ENCODE results near the gene FAS. TPM values are rescaled to one million over a fixed set of nuclear protein-coding genes. Genes with fewer than 3 reads are reported as not detected.

FAS gene
- polyA plus RNA-seq, 1 of the 3 experiments (the other 2 are of a cell fraction), result 31.5 TPM

- 65% methylated on average over 3 of the region's 3 CpGs for WGBS (ENCODE audit: low lambda C conversion rate)
- Histone ChIP-seq H3K27me3 (ENCODE audit: insufficient read depth) (no peaks in the 10 kb centered on the region), H3K4me2 (no peak overlapping the region), H3K36me3 (replicated peaks in 1 of 2; ENCODE audit: control insufficient read depth in 1 of 2, insufficient read depth in 2 of 2, low read length in 1 of 2) (no peaks in the 10 kb centered on the region), H3K9ac (no peak overlapping the region), H3K27ac (ENCODE audit: low read depth in 2 of 2, low read length in 1 of 2) (no peak overlapping the region), H4K20me1 (ENCODE audit: insufficient read depth) (no peaks in the 10 kb centered on the region), H2AFZ (ENCODE audit: low read depth) (no peak overlapping the region), H3F3A (replicated peaks; ENCODE audit: insufficient read depth) (no peaks in the 10 kb centered on the region), H3K9me3 (no peaks in the 10 kb centered on the region), H3K4me1 (ENCODE audit: control insufficient read depth in 1 of 2, insufficient read depth in 2 of 2, low read depth in 1 of 2, low read length in 1 of 2) (peaks cover 0 to 6% of the 10 kb centered on the region in 2 experiments; a peak in 1 of 4 replicates), H3K79me2 (ENCODE audit: insufficient read depth) (no peaks in the 10 kb centered on the region), H3K9me2 (no peaks in the 10 kb centered on the region), H3K4me3 (ENCODE audit: low read depth in 2 of 2, low read length in 1 of 2) (no peak overlapping the region)
- no peak for DNase-seq
- CTCF ChIA-PET, result no interaction called here
- TF ChIP-seq NRF1 (IDR thresholded peaks at IDR 0.05; ENCODE audit: low read depth, low read length) (no peak), TEAD4 (IDR thresholded peaks at IDR 0.05; ENCODE audit: borderline replicate concordance, insufficient read depth) (no peak), NFIC (IDR thresholded peaks at IDR 0.05; ENCODE audit: borderline replicate concordance) (no peak), SIN3A (IDR thresholded peaks at IDR 0.05; ENCODE audit: borderline replicate concordance, low read depth, low read length) (no peak), EZH2phosphoT487 (IDR thresholded peaks at IDR 0.05; ENCODE audit: borderline replicate concordance, low read depth) (no peak), GABPA (IDR thresholded peaks at IDR 0.05; ENCODE audit: low read depth) (no peak)
- POLR2A ChIA-PET, result no interaction called here
Observed at GRCh38 chr10:88966797-88967196, 23.8 kb upstream of the FAS start.

- H2AFZ ChIP-seq (ENCODE audit: low read depth), result no peak overlapping the region
- CTCF ChIA-PET, result interaction anchor here (1.5 to 2.8 kb wide), 3 partner anchors 12 to 19 kb away, joined by 3 to 14 read pairs (median 4); no protein-coding TSS in a partner anchor
- H3K79me2 ChIP-seq (ENCODE audit: insufficient read depth), result no peaks in the 10 kb centered on the region
- POLR2A ChIA-PET, result no interaction called here
- H3K27ac ChIP-seq (ENCODE audit: low read depth in 2 of 2, low read length in 1 of 2), result no peak overlapping the region
- no peaks in the 10 kb centered on the region for H3K36me3 ChIP-seq (replicated peaks in 1 of 2; ENCODE audit: control insufficient read depth in 1 of 2, insufficient read depth in 2 of 2, low read length in 1 of 2)
- H3K9me3 ChIP-seq, result no peaks in the 10 kb centered on the region
- DNase-seq, result no peak
- no peaks in the 10 kb centered on the region for H4K20me1 ChIP-seq (ENCODE audit: insufficient read depth)
- WGBS (ENCODE audit: low lambda C conversion rate), result 93% methylated on average over 2 of the region's 2 CpGs
- TF ChIP-seq FOSL2 (IDR thresholded peaks at IDR 0.05; ENCODE audit: borderline replicate concordance, low read depth) (no peak), TAF1 (IDR thresholded peaks at IDR 0.05; ENCODE audit: borderline replicate concordance, low read depth, low read length) (no peak), FOXM1 (IDR thresholded peaks at IDR 0.05; ENCODE audit: low read depth) (no peak), JUND (IDR thresholded peaks at IDR 0.05) (no peak), CHD2 (IDR thresholded peaks at IDR 0.05; ENCODE audit: low read length, partially characterized antibody) (no peak), SIN3A (IDR thresholded peaks at IDR 0.05; ENCODE audit: borderline replicate concordance, low read depth, low read length) (no peak), MAX (IDR thresholded peaks at IDR 0.05; ENCODE audit: low read depth) (no peak), EZH2phosphoT487 (IDR thresholded peaks at IDR 0.05; ENCODE audit: borderline replicate concordance, low read depth) (no peak), ZBTB33 (IDR thresholded peaks at IDR 0.05; ENCODE audit: borderline replicate concordance, low read depth) (no peak), MEF2A (IDR thresholded peaks at IDR 0.05; ENCODE audit: borderline replicate concordance, low read depth) (no peak), TEAD4 (IDR thresholded peaks at IDR 0.05; ENCODE audit: borderline replicate concordance, insufficient read depth) (no peak), NFIC (IDR thresholded peaks at IDR 0.05; ENCODE audit: borderline replicate concordance) (no peak), GATA2 (CRISPR knock-in tag; IDR thresholded peaks at IDR 0.05) (no peak)
- H3K9me2 ChIP-seq, result no peaks in the 10 kb centered on the region
- H3K4me2 ChIP-seq, result no peak overlapping the region
- H3K4me1 ChIP-seq (ENCODE audit: control insufficient read depth in 1 of 2, insufficient read depth in 2 of 2, low read depth in 1 of 2, low read length in 1 of 2), result peaks cover 0 to 6% of the 10 kb centered on the region in 2 experiments; a peak in 1 of 4 replicates
- no peaks in the 10 kb centered on the region for H3F3A ChIP-seq (replicated peaks; ENCODE audit: insufficient read depth)
- no peak overlapping the region for H3K4me3 ChIP-seq (ENCODE audit: low read depth in 2 of 2, low read length in 1 of 2)
- no peak overlapping the region for H3K9ac ChIP-seq
- no peaks in the 10 kb centered on the region for H3K27me3 ChIP-seq (ENCODE audit: insufficient read depth)
Observed at GRCh38 chr10:88968391-88968790, 22.2 kb upstream of the FAS start.
